Adrenal gland (tissue), 12 donors: ENCODE measurements around the gene MAEL. TPM values are rescaled to one million over a fixed set of nuclear protein-coding genes. Genes with fewer than 3 reads are reported as not detected.

ENCODE experiments used
- DNase-seq, 7 donors: peaks; one replicate each; pipeline ENCODE4 v3.0.0-alpha.2; 2019 to 2020
- H3K27ac ChIP-seq, 5 donors: fragments of 200-600 bp; sonication (generic) in 4 of 5; 1 replicate in 3 of 5; 2 replicates in 2 of 5; pipeline versions ENCODE4 v1.5.1 to v1.8.0; 2016 to 2020; ENCODE audit warnings: mild to moderate bottlenecking in 1 of 5
- H3K27me3 ChIP-seq: fragments of 200-600 bp; 2 replicates; pipeline ENCODE4 v1.8.0; 2021
- H3K36me3 ChIP-seq, 2 donors: fragments of 200-600 bp; replicated peaks in 1 of 2; 1 replicate in 1 of 2; 2 replicates in 1 of 2; pipeline versions ENCODE4 v1.5.1 to v1.8.0; 2018 to 2022
- H3K4me1 ChIP-seq, 2 donors: fragments of 200-600 bp; replicated peaks in 1 of 2; 1 replicate in 1 of 2; 2 replicates in 1 of 2; pipeline versions ENCODE4 v1.5.1 to v1.8.0; 2018 to 2021
- H3K4me3 ChIP-seq, 4 donors: fragments of 200-600 bp; sonication (generic) in 3 of 4; one replicate each; pipeline ENCODE4 v1.5.1; 2016 to 2018
- H3K9me3 ChIP-seq, 3 donors: fragments of 200-600 bp; sonication (generic) in 1 of 3; replicated peaks in 1 of 3; 1 replicate in 2 of 3; 2 replicates in 1 of 3; pipeline versions ENCODE4 v1.5.1 to v1.8.0; 2016 to 2021
- POLR2A ChIP-seq, 2 donors: fragments of 450-650 bp; IDR thresholded peaks; one replicate each; pipeline ENCODE4 v1.6.1; 2017; ENCODE audit warnings: antibody characterized with exemption in 2 of 2, mild to moderate bottlenecking in 2 of 2, moderate library complexity in 1 of 2
- WGBS, 4 donors: extraction: QIAGEN DNeasy Blood & Tissue Kit in 2 of 4; methylation state at CpG; one replicate each; pipeline versions ENCODE4 v1.1.5 to v1.1.7; 2013 to 2017; 5-methylcytosine and 5-hydroxymethylcytosine counted together
- intact Hi-C, 2 donors: fragments of 100-400 bp; cut with DNase I; formaldehyde crosslinking; loops; one replicate each; pipeline versions ENCODE4 v1.14.1 to v1.15.0; 2022 to 2023
- polyA plus RNA-seq, 3 donors: library from polyadenylated mRNA; stranded (reverse); fragments of 200-250 nt in 2 of 3; fragments of 350-450 nt in 1 of 3; fragmentation: Illumina TruSeq in 1 of 3; extraction: RNeasy Lipid Tissue Mini Kit (QIAGEN cat#74804) in 1 of 3; gene quantifications; one replicate each; pipeline ENCODE4 v1.2.3, GENCODE V29; 2013 to 2014
- total RNA-seq, 9 donors: library from RNA; depleted of rRNA in 4 of 9; stranded (reverse); fragments of >200 nt in 4 of 9; fragments of 120-200 nt in 1 of 9; fragmentation: NEBNext Ultra II Directional in 1 of 9; extraction: Animal tissue kit (Norgen Biotek cat#: 25700) in 1 of 9; gene quantifications; one replicate each; pipeline versions ENCODE4 v1.1.0 to v1.2.4, GENCODE V29; 2013 to 2023
- TF ChIP-seq, protein P1 (sequence below), 6 experiments: fragments of 450-650 bp in 4 of 6; fragments of 200-600 bp in 2 of 6; sonication (generic) in 1 of 6; IDR thresholded peaks; 1 replicate in 5 of 6; 2 replicates in 1 of 6; pipeline versions ENCODE4 v1.5.1 to v1.8.0; 2016 to 2021; ENCODE audit warnings: antibody characterized with exemption in 6 of 6, mild to moderate bottlenecking in 2 of 6, moderate library complexity in 1 of 6
- donor health status: healthy with polysubstance abuse.
- donor health status: Bipolar disorder and iron deficiency.
- donor health status: DM: yes; HTN: yes; CAD: no.
- donor health status: DM: no; HTN: no; CAD: no.
- donor health status: DM: no; HTN: no; CAD: no.
- donor health status: DM: yes; HTN: yes; CAD: no.

MAEL gene
- total and polyA plus RNA-seq, 12 donors, result 0.17 TPM; not detected in 11

DNA sequence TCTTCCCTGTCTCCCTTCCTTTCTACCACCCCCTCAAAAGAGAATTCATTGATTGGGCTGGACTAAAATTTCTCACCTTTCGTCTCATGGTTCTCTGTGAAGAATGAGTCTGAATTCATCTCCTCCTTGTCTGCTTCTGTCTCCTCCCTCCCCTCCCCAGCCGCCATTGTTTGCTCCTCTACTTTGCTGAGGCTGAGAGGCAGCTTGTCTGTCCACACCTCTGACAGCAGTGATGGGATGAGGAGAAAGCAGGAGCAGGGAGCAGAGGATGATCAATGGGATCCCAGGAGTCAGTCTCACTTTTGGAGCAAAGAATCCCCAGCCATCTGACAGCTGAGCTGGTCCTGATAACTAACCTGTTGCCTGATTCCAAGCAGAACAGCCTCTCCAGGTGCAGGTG lies 16.3 kb upstream of the MAEL start:
- TF ChIP-seq POLR2A (IDR thresholded peaks at IDR 0.05), result no peak
- TF ChIP-seq, protein P1, sequence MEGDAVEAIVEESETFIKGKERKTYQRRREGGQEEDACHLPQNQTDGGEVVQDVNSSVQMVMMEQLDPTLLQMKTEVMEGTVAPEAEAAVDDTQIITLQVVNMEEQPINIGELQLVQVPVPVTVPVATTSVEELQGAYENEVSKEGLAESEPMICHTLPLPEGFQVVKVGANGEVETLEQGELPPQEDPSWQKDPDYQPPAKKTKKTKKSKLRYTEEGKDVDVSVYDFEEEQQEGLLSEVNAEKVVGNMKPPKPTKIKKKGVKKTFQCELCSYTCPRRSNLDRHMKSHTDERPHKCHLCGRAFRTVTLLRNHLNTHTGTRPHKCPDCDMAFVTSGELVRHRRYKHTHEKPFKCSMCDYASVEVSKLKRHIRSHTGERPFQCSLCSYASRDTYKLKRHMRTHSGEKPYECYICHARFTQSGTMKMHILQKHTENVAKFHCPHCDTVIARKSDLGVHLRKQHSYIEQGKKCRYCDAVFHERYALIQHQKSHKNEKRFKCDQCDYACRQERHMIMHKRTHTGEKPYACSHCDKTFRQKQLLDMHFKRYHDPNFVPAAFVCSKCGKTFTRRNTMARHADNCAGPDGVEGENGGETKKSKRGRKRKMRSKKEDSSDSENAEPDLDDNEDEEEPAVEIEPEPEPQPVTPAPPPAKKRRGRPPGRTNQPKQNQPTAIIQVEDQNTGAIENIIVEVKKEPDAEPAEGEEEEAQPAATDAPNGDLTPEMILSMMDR (IDR thresholded peaks at IDR 0.05), result no peak
- no peaks in the 10 kb centered on the region for H3K9me3 ChIP-seq
- no peak overlapping the region for H3K27ac ChIP-seq
- no peaks in the 10 kb centered on the region for H3K36me3 ChIP-seq
- no peak overlapping the region for H3K4me3 ChIP-seq
- H3K4me1 ChIP-seq, result peaks cover 0 to 5% of the 10 kb centered on the region in 2 donors
- no peak for DNase-seq
- intact Hi-C loops, result no loop called here
- H3K27me3 ChIP-seq, result peaks cover 24% of the 10 kb centered on the region
- 23 to 37% (median 23%) methylated on average over 2 of the region's 2 CpGs for WGBS, 4 donors

DNA sequence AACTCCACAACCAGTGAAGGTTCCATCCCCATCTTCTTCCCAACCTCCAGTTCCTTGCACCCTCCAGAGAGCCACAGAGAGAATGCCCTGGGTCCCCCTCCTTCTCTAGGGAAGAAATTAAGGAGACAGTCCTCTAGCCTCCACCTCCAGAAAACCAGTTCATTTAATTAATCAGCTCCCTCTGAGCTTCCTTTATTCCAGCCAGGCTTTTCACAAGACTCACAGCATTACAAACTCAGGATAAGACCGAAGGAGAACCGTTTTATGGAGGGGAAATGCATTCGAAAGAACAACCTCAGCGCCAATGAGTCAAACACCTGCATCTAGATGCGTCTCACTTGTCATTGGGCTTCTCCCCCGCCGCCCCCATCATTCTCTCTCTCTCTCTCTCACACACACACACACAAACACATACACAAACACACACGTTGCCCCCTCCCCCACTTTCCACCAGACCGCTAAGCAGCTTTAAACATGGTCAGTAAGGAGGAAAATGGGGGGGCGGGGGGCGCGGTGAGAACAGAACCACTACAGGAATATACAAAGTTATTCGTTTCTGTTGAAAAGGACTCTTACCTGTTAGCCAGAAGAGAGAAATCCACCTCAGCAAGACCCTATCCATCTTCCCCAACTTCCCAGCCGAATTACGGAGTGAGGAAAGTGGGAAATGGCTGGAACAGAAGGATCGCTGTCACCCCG lies 14.3 kb upstream of the MAEL start:
- intact Hi-C loops, result no loop called here
- Histone ChIP-seq H3K4me3 (peak overlapping the region in 1 of 4 donors; percentile 94), H3K36me3 (no peaks in the 10 kb centered on the region), H3K4me1 (peaks cover 0 to 5% of the 10 kb centered on the region in 2 donors), H3K27me3 (peaks cover 24% of the 10 kb centered on the region), H3K9me3 (no peaks in the 10 kb centered on the region), H3K27ac (no peak overlapping the region)
- WGBS, 4 donors, result 1 to 3% (median 2%) methylated on average over 17 of the region's 17 CpGs
- TF ChIP-seq POLR2A (IDR thresholded peaks at IDR 0.05), result no peak
- TF ChIP-seq, protein P1 (IDR thresholded peaks at IDR 0.05), result no peak
- no peak for DNase-seq

DNA sequence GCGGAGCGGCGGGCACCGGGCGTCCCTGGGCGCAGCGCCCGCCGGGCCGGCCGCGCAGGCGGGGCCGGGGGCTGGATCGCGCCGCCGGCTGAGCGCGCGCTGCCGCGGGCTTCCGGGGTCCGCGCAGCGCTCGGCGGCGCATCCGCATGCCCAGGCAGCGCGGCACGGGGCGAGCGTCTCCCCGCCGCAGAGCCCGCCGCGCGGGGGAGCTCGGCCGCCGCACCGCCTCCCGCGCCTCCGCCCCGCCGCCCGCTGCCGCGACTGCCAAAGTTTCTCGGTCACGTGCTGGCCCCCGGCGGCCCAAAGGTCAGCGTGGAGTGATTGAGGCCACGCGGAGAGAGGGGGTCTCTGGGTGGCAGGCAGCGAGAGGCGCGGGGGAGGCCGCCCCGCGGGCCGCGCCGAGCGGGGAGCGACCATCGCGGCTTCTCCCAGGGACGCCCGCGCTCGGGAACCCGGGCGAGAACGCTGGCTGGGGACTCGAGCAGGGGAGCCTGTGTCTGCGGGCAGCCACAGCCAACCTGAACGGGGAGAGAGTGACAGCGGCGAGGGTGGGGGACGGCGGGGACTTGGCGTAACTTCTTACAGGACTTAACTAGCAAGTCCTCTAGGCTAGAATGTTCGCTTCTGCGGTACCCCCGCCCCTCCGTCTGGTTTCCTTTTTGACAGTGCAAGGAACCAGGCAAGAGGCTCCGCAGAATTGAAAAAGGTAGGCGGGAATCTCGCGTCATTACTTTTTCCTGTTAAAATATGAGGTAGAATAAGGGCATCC lies 13.5 kb upstream of the MAEL start, which contains the start of gene ILDR2:
Gene ILDR2 (minus strand): TSS at position 180 of the 769 bp plus-strand sequence. CDS start 272 bp downstream, outside the sequence.
- H3K4me1 ChIP-seq, result peaks cover 0 to 5% of the 10 kb centered on the region in 2 donors
- DNase-seq, result peak; percentile 26 to 62 (median 40)
- TF ChIP-seq POLR2A (IDR thresholded peaks at IDR 0.05), result no peak
- TF ChIP-seq, protein P1 (IDR thresholded peaks at IDR 0.05), result no peak
- peaks cover 20% of the 10 kb centered on the region for H3K27me3 ChIP-seq
- peak within 1 kb of the TSS in 1 of 5 donors; percentile 54 for H3K27ac ChIP-seq
- no peaks in the 10 kb centered on the region for H3K36me3 ChIP-seq
- intact Hi-C loops, result no loop called here
- H3K9me3 ChIP-seq, result no peaks in the 10 kb centered on the region
- WGBS, 4 donors, result 1% methylated on average over 14 to 97 of the region's 97 CpGs
- peak within 1 kb of the TSS in 3 of 4 donors; percentile 40 to 94 (median 55) for H3K4me3 ChIP-seq

DNA sequence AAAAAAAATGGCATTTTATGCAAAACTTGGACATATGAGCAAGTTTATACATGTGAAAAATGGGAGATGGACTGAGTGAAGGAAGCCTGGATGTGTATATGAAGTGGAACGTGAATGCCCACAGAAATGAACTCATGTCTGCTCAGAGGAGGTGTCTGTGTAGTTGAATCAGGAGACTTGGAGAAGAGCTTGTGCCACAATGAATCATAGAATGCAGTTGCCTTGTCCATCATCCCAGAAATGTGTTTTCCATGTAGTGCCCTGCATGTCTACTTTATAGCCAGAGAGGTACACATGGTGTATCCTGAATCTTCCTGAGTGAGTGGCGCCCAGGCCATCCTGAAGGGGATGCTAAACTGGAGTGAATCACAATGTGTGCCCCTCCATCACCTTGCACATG lies 11.1 kb upstream of the MAEL start:
- intact Hi-C loops, result no loop called here
- H3K4me1 ChIP-seq, result peaks cover 0 to 5% of the 10 kb centered on the region in 2 donors
- no peaks in the 10 kb centered on the region for H3K36me3 ChIP-seq
- TF ChIP-seq, protein P1 (IDR thresholded peaks at IDR 0.05), result no peak
- no peak for TF ChIP-seq POLR2A (IDR thresholded peaks at IDR 0.05)
- no peak for DNase-seq
- WGBS, 4 donors, result 65 to 92% (median 89%) methylated on average over 2 of the region's 2 CpGs
- peaks cover 8% of the 10 kb centered on the region for H3K27me3 ChIP-seq
- no peak overlapping the region for H3K27ac ChIP-seq
- H3K4me3 ChIP-seq, result no peak overlapping the region
- H3K9me3 ChIP-seq, result no peaks in the 10 kb centered on the region
